Upper lobe of left lung (tissue), 6 donors: ENCODE results near the gene MID1. TPM values are rescaled to one million over a fixed set of nuclear protein-coding genes. Genes with fewer than 3 reads are reported as not detected.

ENCODE experiments used
- ATAC-seq, 2 donors: fragments of 200-7000 bp; cut with Tn5 transposase; one replicate each; pipeline ENCODE4 v1.9.1; 2022; ENCODE audit warnings: mild to moderate bottlenecking in 2 of 2, moderate library complexity in 2 of 2; ENCODE audit not compliant: low FRiP score in 2 of 2
- DNase-seq, 2 donors: peaks; one replicate each; pipeline ENCODE4 v3.0.0-alpha.2; 2019 to 2020
- H3K27ac ChIP-seq, 4 donors: fragments of 200-600 bp; sonication (generic); one replicate each; pipeline ENCODE4 v1.5.1; 2016 to 2019
- H3K27me3 ChIP-seq, 4 donors: fragments of 200-600 bp; sonication (generic); one replicate each; pipeline ENCODE4 v1.5.1; 2017 to 2019
- H3K36me3 ChIP-seq, 4 donors: fragments of 200-600 bp; sonication (generic); one replicate each; pipeline ENCODE4 v1.5.1; 2016 to 2019
- H3K4me1 ChIP-seq, 4 donors: fragments of 200-600 bp; sonication (generic); one replicate each; pipeline ENCODE4 v1.5.1; 2018 to 2019
- H3K4me3 ChIP-seq, 4 donors: fragments of 200-600 bp; sonication (generic); one replicate each; pipeline ENCODE4 v1.5.1; 2017 to 2019; ENCODE audit warnings: mild to moderate bottlenecking in 2 of 4, moderate library complexity in 1 of 4
- H3K9me3 ChIP-seq, 4 donors: fragments of 200-600 bp; sonication (generic); one replicate each; pipeline ENCODE4 v1.5.1; 2018 to 2019
- CTCF ChIP-seq, 6 experiments: fragments of 450-650 bp in 4 of 6; fragments of 200-600 bp in 2 of 6; sonication (generic) in 2 of 6; IDR thresholded peaks; one replicate each; pipeline ENCODE4 v1.5.1; 2016 to 2019; ENCODE audit warnings: antibody characterized with exemption in 6 of 6
- EP300 ChIP-seq, 4 donors: sonication (generic); formaldehyde crosslinking; IDR thresholded peaks; one replicate each; pipeline ENCODE4 v1.5.1; 2017; ENCODE audit warnings: antibody characterized with exemption in 4 of 4, control low read depth in 2 of 4
- POLR2A ChIP-seq, 4 donors: fragments of 450-650 bp; IDR thresholded peaks; one replicate each; pipeline ENCODE4 v1.5.1; 2016 to 2017; ENCODE audit warnings: antibody characterized with exemption in 4 of 4, mild to moderate bottlenecking in 2 of 4
- POLR2AphosphoS5 ChIP-seq, 2 donors: sonication (generic); formaldehyde crosslinking; IDR thresholded peaks; one replicate each; pipeline ENCODE4 v1.5.1; 2017; ENCODE audit warnings: antibody characterized with exemption in 2 of 2
- WGBS, 2 donors: methylation state at CpG; one replicate each; pipeline ENCODE4 v1.1.5; 2017 to 2018; 5-methylcytosine and 5-hydroxymethylcytosine counted together
- total RNA-seq, 6 donors: library from RNA; depleted of rRNA in 4 of 6; stranded (reverse); fragments of >200 nt in 4 of 6; gene quantifications; one replicate each; pipeline versions ENCODE4 v1.1.0 to v1.2.1, GENCODE V29; 2016 to 2021
- donor health status: DM: no; HTN: no; CAD: no; lungs with moderate emphysema.
- donor health status: DM: no; HTN: yes; CAD: no; lungs with severe emphysema.

MID1 gene
- total RNA-seq, 6 donors from 2014 or later = 17.2 to 36.7 (median 25.6) TPM

DNA sequence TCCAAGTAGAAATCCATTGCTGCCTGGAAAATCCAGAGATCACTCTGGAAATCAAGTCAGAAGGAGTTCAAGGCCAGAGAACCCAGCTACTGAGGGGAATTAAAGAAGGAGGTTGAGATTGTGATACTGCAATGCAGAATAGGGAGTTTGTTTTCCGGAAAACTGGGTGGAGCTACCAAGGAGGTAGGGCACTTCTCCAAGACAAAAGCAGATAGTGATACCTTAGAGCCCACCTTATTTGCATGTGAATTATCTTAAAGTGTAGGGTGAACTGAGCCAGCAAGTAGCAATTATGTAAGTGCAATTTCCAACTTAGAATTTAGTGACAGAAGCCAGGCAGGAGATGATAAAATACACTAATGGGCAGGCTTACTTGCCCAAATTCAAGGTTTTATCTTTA lies 178.9 kb downstream of the MID1 start:
- ATAC-seq (no peak), DNase-seq (no peak)
- no peak for TF ChIP-seq EP300 (IDR thresholded peaks at IDR 0.05)
- Histone ChIP-seq H3K27ac (no peak overlapping the region), H3K36me3 (no peaks in the 10 kb centered on the region), H3K27me3 (no peaks in the 10 kb centered on the region), H3K4me3 (no peak overlapping the region), H3K9me3 (no peaks in the 10 kb centered on the region), H3K4me1 (no peaks in the 10 kb centered on the region)
- WGBS, 2 donors = 38 to 71% methylated on average over 1 of the region's 1 CpG

- H3K36me3 ChIP-seq = no peaks in the 10 kb centered on the region
- H3K27me3 ChIP-seq = no peaks in the 10 kb centered on the region
- TF ChIP-seq POLR2A (IDR thresholded peaks at IDR 0.05) (no peak), CTCF (IDR thresholded peaks at IDR 0.05) (no peak), EP300 (IDR thresholded peaks at IDR 0.05) (no peak), POLR2AphosphoS5 (IDR thresholded peaks at IDR 0.05) (no peak)
- no peaks in the 10 kb centered on the region for H3K9me3 ChIP-seq
- no peak overlapping the region for H3K4me3 ChIP-seq
- whole genome bisulfite sequencing, 2 donors = 66 to 86% methylated on average over 6 to 8 of the region's 8 CpGs
- no peak for DNase-seq
- ATAC-seq = no peak
- no peak overlapping the region for H3K27ac ChIP-seq
- no peaks in the 10 kb centered on the region for H3K4me1 ChIP-seq
Measured at GRCh38 chrX:10433296-10433965, 187.0 kb downstream of the MID1 start.

DNA sequence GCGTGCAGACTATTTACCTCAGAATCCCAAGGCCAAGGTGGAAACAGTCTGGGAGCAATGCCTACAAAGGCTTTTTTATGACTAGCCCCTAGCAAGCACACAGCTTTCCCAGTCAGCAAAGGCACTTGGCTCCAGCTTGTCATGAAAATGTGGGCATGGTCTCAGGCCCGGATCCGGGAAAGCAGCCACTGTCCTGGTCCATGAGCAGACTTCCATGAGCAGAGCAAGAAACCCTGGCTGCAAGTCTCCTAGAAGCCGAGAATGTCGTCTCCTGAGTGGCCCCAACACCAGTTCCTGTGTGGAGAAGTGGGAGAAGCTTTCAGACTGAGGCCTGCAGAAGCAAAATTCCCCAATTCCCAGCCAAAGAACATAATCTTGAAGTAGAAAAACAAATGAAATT lies 190.5 kb downstream of the MID1 start:
- Histone ChIP-seq H3K4me3 (no peak overlapping the region), H3K4me1 (no peaks in the 10 kb centered on the region), H3K27ac (no peak overlapping the region), H3K9me3 (no peaks in the 10 kb centered on the region), H3K27me3 (no peaks in the 10 kb centered on the region), H3K36me3 (no peaks in the 10 kb centered on the region)
- TF ChIP-seq POLR2A (IDR thresholded peaks at IDR 0.05) (no peak), POLR2AphosphoS5 (IDR thresholded peaks at IDR 0.05) (no peak), EP300 (IDR thresholded peaks at IDR 0.05) (no peak), CTCF (IDR thresholded peaks at IDR 0.05) (no peak)
- ATAC-seq = no peak
- 73 to 74% methylated on average over 2 to 5 of the region's 5 CpGs for WGBS, 2 donors
- no peak for DNase-seq

DNA sequence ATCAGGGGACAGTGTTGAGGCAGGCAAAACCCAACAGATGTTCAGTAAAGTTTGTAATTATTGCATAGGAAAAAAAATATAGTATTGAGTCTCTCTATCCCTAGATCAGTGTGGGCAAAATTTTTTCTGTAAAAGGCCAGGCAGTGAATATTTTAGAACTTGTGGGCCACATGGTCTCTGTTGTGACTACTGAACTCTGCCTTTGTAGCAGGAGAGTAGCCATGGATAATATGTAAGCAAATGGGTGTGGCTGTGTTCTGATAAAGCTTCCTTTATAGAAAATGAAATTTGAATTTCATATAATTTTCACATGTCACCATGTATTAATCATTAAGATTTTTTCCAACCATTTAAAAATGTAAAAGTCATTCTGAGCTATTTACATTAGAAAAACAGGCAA lies 193.1 kb downstream of the MID1 start:
- no peaks in the 10 kb centered on the region for H3K9me3 ChIP-seq
- no peak overlapping the region for H3K27ac ChIP-seq
- no peaks in the 10 kb centered on the region for H3K27me3 ChIP-seq
- no peaks in the 10 kb centered on the region for H3K36me3 ChIP-seq
- no peak for ATAC-seq
- H3K4me1 ChIP-seq = no peaks in the 10 kb centered on the region
- DNase-seq = no peak
- no peak overlapping the region for H3K4me3 ChIP-seq
- TF ChIP-seq CTCF (IDR thresholded peaks at IDR 0.05) = no peak
- no peak for TF ChIP-seq EP300 (IDR thresholded peaks at IDR 0.05)
- TF ChIP-seq POLR2AphosphoS5 (IDR thresholded peaks at IDR 0.05) = no peak
- TF ChIP-seq POLR2A (IDR thresholded peaks at IDR 0.05) = no peak

DNA sequence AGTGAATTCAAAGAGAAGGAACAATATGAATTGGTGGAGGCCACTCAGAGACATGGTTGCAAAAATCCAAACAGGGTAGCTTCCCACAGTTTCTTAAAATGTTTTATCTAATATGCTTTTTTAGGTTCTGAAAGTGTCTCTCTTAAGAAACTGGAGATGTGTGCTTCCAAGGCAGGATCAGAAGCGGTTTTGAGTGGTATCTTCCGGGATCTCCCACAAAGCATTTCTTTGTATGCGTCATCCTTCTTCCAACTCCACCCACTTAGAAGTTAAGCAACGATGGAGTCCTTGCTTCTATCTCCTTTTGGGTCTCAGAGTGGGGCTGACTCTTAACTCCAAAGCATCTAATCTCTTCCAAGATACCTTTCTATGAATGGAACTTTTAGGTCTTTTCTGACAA lies 196.7 kb downstream of the MID1 start:
- Histone ChIP-seq H3K36me3 (no peaks in the 10 kb centered on the region), H3K4me1 (no peaks in the 10 kb centered on the region), H3K9me3 (no peaks in the 10 kb centered on the region), H3K27ac (no peak overlapping the region), H3K27me3 (no peaks in the 10 kb centered on the region), H3K4me3 (no peak overlapping the region)
- TF ChIP-seq POLR2AphosphoS5 (IDR thresholded peaks at IDR 0.05) = no peak
- no peak for TF ChIP-seq POLR2A (IDR thresholded peaks at IDR 0.05)
- TF ChIP-seq CTCF (IDR thresholded peaks at IDR 0.05) = no peak
- no peak for ATAC-seq
- DNase-seq = no peak
- WGBS, 2 donors = 71 to 91% methylated on average over 4 of the region's 4 CpGs
